ENCODE data around the gene MSX2. TPM values are rescaled to one million over a fixed set of nuclear protein-coding genes. Genes with fewer than 3 reads are reported as not detected.

The MSX2 gene
- total RNA-seq, 1 donor: 2.2 TPM

GRCh38 chr5:174734571-174735497 is 10.5 kb downstream of the MSX2 start:
- TF ChIP-seq CTCF (IDR thresholded peaks at IDR 0.05; ENCODE audit: extremely low read depth, low read depth, low read length): no peak
- Histone ChIP-seq H3K27me3 (ENCODE audit: insufficient read depth, low read length) (peaks cover 44% of the 10 kb centered on the region), H2AFZ (ENCODE audit: low read length) (no peak overlapping the region), H3K4me2 (ENCODE audit: insufficient read depth, low read length) (no peak overlapping the region), H3K36me3 (ENCODE audit: insufficient read depth, low read length) (no peaks in the 10 kb centered on the region), H3K27ac (ENCODE audit: low read depth, low read length) (no peak overlapping the region), H3K79me2 (ENCODE audit: insufficient read depth, low read length) (no peaks in the 10 kb centered on the region), H3K4me1 (ENCODE audit: insufficient read depth, low read length) (no peaks in the 10 kb centered on the region), H4K20me1 (ENCODE audit: insufficient read depth, low read length) (no peaks in the 10 kb centered on the region), H3K9me3 (ENCODE audit: low read depth, low read length) (no peaks in the 10 kb centered on the region), H3K4me3 (ENCODE audit: insufficient read depth, low read length) (no peak overlapping the region)
- DNase-seq (ENCODE audit: insufficient read length, low spot score, missing footprints): no peak

GRCh38 chr5:174735498-174736330 is 11.3 kb downstream of the MSX2 start:
- no peaks in the 10 kb centered on the region for H4K20me1 ChIP-seq (ENCODE audit: insufficient read depth, low read length)
- no peak overlapping the region for H3K27ac ChIP-seq (ENCODE audit: low read depth, low read length)
- H3K27me3 ChIP-seq (ENCODE audit: insufficient read depth, low read length): peaks cover 43% of the 10 kb centered on the region
- no peaks in the 10 kb centered on the region for H3K36me3 ChIP-seq (ENCODE audit: insufficient read depth, low read length)
- TF ChIP-seq CTCF (IDR thresholded peaks at IDR 0.05; ENCODE audit: extremely low read depth, low read depth, low read length): peak; percentile 25
- no peak overlapping the region for H3K4me3 ChIP-seq (ENCODE audit: insufficient read depth, low read length)
- H2AFZ ChIP-seq (ENCODE audit: low read length): no peak overlapping the region
- DNase-seq (ENCODE audit: insufficient read length, low spot score, missing footprints): no peak
- no peaks in the 10 kb centered on the region for H3K79me2 ChIP-seq (ENCODE audit: insufficient read depth, low read length)
- H3K4me2 ChIP-seq (ENCODE audit: insufficient read depth, low read length): no peak overlapping the region
- H3K4me1 ChIP-seq (ENCODE audit: insufficient read depth, low read length): no peaks in the 10 kb centered on the region
- H3K9me3 ChIP-seq (ENCODE audit: low read depth, low read length): no peaks in the 10 kb centered on the region

- TF ChIP-seq CTCF (IDR thresholded peaks at IDR 0.05; ENCODE audit: extremely low read depth, low read depth, low read length): no peak
- peak; percentile 92 for DNase-seq (ENCODE audit: insufficient read length, low spot score, missing footprints)
- Histone ChIP-seq H3K79me2 (ENCODE audit: insufficient read depth, low read length) (no peaks in the 10 kb centered on the region), H4K20me1 (ENCODE audit: insufficient read depth, low read length) (no peaks in the 10 kb centered on the region), H3K9me3 (ENCODE audit: low read depth, low read length) (no peaks in the 10 kb centered on the region), H3K36me3 (ENCODE audit: insufficient read depth, low read length) (no peaks in the 10 kb centered on the region), H3K4me2 (ENCODE audit: insufficient read depth, low read length) (no peak overlapping the region), H3K4me1 (ENCODE audit: insufficient read depth, low read length) (no peaks in the 10 kb centered on the region), H3K27me3 (ENCODE audit: insufficient read depth, low read length) (peaks cover 39% of the 10 kb centered on the region), H3K27ac (ENCODE audit: low read depth, low read length) (no peak overlapping the region), H3K4me3 (ENCODE audit: insufficient read depth, low read length) (no peak overlapping the region), H2AFZ (ENCODE audit: low read length) (no peak overlapping the region)
These were observed 11.9 kb downstream of the MSX2 start for GRCh38 chr5:174736331-174736721.

- H3K27ac ChIP-seq (ENCODE audit: low read depth, low read length): no peak overlapping the region
- no peak for DNase-seq (ENCODE audit: insufficient read length, low spot score, missing footprints)
- H3K27me3 ChIP-seq (ENCODE audit: insufficient read depth, low read length): peaks cover 35% of the 10 kb centered on the region
- H4K20me1 ChIP-seq (ENCODE audit: insufficient read depth, low read length): no peaks in the 10 kb centered on the region
- no peak overlapping the region for H3K4me3 ChIP-seq (ENCODE audit: insufficient read depth, low read length)
- no peaks in the 10 kb centered on the region for H3K79me2 ChIP-seq (ENCODE audit: insufficient read depth, low read length)
- H3K9me3 ChIP-seq (ENCODE audit: low read depth, low read length): no peaks in the 10 kb centered on the region
- H3K4me2 ChIP-seq (ENCODE audit: insufficient read depth, low read length): no peak overlapping the region
- no peaks in the 10 kb centered on the region for H3K4me1 ChIP-seq (ENCODE audit: insufficient read depth, low read length)
- no peak for TF ChIP-seq CTCF (IDR thresholded peaks at IDR 0.05; ENCODE audit: extremely low read depth, low read depth, low read length)
- no peak overlapping the region for H2AFZ ChIP-seq (ENCODE audit: low read length)
- H3K36me3 ChIP-seq (ENCODE audit: insufficient read depth, low read length): no peaks in the 10 kb centered on the region
These were observed 12.4 kb downstream of the MSX2 start for GRCh38 chr5:174736777-174737176.

All from osteoblast (primary cell).